ENCODE data around the gene ARHGAP30. TPM values are rescaled to one million over a fixed set of nuclear protein-coding genes. Genes with fewer than 3 reads are reported as not detected.

ARHGAP30 gene
- total RNA-seq, 1 donor from 2014 or later, result 0.42 TPM

GRCh38 chr1:161083748-161084596, 14.3 kb upstream of the ARHGAP30 start:
- TF ChIP-seq, protein P1, sequence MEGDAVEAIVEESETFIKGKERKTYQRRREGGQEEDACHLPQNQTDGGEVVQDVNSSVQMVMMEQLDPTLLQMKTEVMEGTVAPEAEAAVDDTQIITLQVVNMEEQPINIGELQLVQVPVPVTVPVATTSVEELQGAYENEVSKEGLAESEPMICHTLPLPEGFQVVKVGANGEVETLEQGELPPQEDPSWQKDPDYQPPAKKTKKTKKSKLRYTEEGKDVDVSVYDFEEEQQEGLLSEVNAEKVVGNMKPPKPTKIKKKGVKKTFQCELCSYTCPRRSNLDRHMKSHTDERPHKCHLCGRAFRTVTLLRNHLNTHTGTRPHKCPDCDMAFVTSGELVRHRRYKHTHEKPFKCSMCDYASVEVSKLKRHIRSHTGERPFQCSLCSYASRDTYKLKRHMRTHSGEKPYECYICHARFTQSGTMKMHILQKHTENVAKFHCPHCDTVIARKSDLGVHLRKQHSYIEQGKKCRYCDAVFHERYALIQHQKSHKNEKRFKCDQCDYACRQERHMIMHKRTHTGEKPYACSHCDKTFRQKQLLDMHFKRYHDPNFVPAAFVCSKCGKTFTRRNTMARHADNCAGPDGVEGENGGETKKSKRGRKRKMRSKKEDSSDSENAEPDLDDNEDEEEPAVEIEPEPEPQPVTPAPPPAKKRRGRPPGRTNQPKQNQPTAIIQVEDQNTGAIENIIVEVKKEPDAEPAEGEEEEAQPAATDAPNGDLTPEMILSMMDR (IDR thresholded peaks at IDR 0.05; ENCODE audit: insufficient read depth, low read length, poor library complexity, severe bottlenecking), result no peak
- no peak overlapping the region for H3K4me3 ChIP-seq (ENCODE audit: low read depth, low read length)
- peaks cover 4% of the 10 kb centered on the region for H3K27me3 ChIP-seq (ENCODE audit: control insufficient read depth, insufficient read depth, low read length)
- DNase-seq (ENCODE audit: low read depth), result no peak
- H3K36me3 ChIP-seq (ENCODE audit: control insufficient read depth, insufficient read depth, low read length), result no peaks in the 10 kb centered on the region

GRCh38 chr1:161082996-161083747, 13.5 kb upstream of the ARHGAP30 start:
- TF ChIP-seq, protein P1 (IDR thresholded peaks at IDR 0.05; ENCODE audit: insufficient read depth, low read length, poor library complexity, severe bottlenecking), result no peak
- peaks cover 4% of the 10 kb centered on the region for H3K27me3 ChIP-seq (ENCODE audit: control insufficient read depth, insufficient read depth, low read length)
- no peak overlapping the region for H3K4me3 ChIP-seq (ENCODE audit: low read depth, low read length)
- H3K36me3 ChIP-seq (ENCODE audit: control insufficient read depth, insufficient read depth, low read length), result no peaks in the 10 kb centered on the region
- peak; percentile 85 for DNase-seq (ENCODE audit: low read depth)

GRCh38 chr1:161082483-161082882, 12.8 kb upstream of the ARHGAP30 start:
- H3K36me3 ChIP-seq (ENCODE audit: control insufficient read depth, insufficient read depth, low read length), result no peaks in the 10 kb centered on the region
- TF ChIP-seq, protein P1 (IDR thresholded peaks at IDR 0.05; ENCODE audit: insufficient read depth, low read length, poor library complexity, severe bottlenecking), result no peak
- H3K4me3 ChIP-seq (ENCODE audit: low read depth, low read length), result no peak overlapping the region
- no peak for DNase-seq (ENCODE audit: low read depth)
- peaks cover 4% of the 10 kb centered on the region for H3K27me3 ChIP-seq (ENCODE audit: control insufficient read depth, insufficient read depth, low read length)

- TF ChIP-seq, protein P1 (IDR thresholded peaks at IDR 0.05; ENCODE audit: insufficient read depth, low read length, poor library complexity, severe bottlenecking), result no peak
- no peaks in the 10 kb centered on the region for H3K36me3 ChIP-seq (ENCODE audit: control insufficient read depth, insufficient read depth, low read length)
- DNase-seq (ENCODE audit: low read depth), result no peak
- H3K27me3 ChIP-seq (ENCODE audit: control insufficient read depth, insufficient read depth, low read length), result peaks cover 4% of the 10 kb centered on the region
- no peak overlapping the region for H3K4me3 ChIP-seq (ENCODE audit: low read depth, low read length)
These were observed 11.8 kb upstream of the ARHGAP30 start for GRCh38 chr1:161081519-161081918.

DNA sequence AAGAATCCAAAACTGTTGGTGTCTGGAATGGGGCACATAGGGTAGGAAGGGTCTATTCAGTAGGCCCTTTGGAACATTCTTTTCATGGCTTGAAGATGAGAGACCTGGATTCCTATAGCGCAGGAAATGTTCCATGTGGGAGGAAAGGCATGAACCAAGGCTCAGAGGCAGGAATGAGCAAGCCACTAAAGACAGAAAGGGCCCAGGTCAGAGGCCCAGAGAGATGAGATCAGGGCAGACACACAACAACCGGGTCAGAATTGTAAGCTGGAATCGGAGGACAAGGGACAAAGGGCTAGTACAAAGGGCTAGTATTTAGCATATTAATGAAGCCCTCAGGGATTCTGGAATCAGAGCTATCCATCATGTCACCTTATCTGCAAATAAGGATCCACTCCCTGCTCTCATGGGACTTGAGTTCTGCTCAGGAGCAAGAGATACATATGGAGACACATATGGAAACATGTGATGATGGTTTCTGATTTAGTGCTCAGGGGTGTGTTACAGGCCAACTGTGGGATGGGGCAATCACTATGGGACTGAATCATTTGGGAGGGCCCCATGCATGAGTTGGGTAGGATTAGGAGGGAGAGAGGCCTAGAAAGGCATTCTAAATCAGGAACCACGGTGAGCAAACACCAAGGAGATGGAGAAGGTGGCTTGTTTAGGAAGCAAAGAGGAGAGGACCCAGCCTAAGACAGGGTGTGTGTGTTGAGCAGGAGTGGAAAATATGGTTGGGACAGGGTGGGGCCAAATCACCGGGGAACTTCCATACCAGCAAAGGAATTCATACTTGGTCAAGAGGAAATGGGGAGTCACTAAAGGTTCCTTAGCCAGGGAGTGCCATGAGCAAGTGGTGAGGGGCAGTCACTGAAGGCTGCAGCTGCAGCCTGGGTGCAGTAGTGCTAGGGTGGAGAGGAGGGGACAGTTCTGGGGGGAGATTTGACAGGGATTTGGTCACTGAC, 11.0 kb upstream of the ARHGAP30 start:
- DNase-seq (ENCODE audit: low read depth), result no peak
- H3K4me3 ChIP-seq (ENCODE audit: low read depth, low read length), result no peak overlapping the region
- no peaks in the 10 kb centered on the region for H3K36me3 ChIP-seq (ENCODE audit: control insufficient read depth, insufficient read depth, low read length)
- TF ChIP-seq, protein P1 (IDR thresholded peaks at IDR 0.05; ENCODE audit: insufficient read depth, low read length, poor library complexity, severe bottlenecking), result no peak
- H3K27me3 ChIP-seq (ENCODE audit: control insufficient read depth, insufficient read depth, low read length), result peaks cover 4% of the 10 kb centered on the region

All from kidney epithelial cell (primary cell).